ENCODE measurements around the gene ATP2B1. TPM values are rescaled to one million over a fixed set of nuclear protein-coding genes. Genes with fewer than 3 reads are reported as not detected.

The ATP2B1 gene
- total and polyA plus RNA-seq, 2 donors (not counting 1 experiment from before 2014, with no cell fraction given), result 26.1 to 238 TPM

DNA sequence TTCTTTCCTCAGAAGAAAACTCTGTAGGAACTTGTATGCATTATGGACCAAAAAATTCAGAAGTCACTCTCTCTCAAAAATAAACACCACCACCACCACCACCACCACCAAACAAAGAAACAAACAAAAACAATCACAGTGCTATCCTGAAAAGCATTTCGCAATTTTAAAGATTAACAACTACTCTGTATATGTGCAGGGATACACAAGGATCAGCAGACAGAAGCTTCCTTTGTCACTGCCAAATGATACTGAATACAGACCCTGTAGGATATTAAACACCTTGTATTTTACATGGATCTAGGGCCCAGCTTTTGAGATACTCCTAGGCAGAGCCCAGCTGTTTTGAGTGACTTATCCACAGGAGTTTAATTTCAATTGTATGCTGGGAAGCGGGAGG, 31.7 kb downstream of the ATP2B1 start:
- no CpG with 5 or more reads among the region's 2 CpGs for WGBS (ENCODE audit: insufficient coverage)
- Mint-ChIP-seq H3K27ac (no peak overlapping the region), H3K4me3 (no peak overlapping the region), H3K4me1 (peaks cover 76% of the 10 kb centered on the region), H3K9me3 (ENCODE audit: insufficient read depth) (peaks cover 14% of the 10 kb centered on the region), H3K27me3 (no peaks in the 10 kb centered on the region)
- intact Hi-C loops (cut with micrococcal nuclease), result no loop called here
- Histone ChIP-seq H3K4me2 (replicated peaks; ENCODE audit: low read depth, low read length, poor library complexity, severe bottlenecking) (no peak overlapping the region), H3K4me3 (ENCODE audit: control extremely low read depth in 1 of 5, extremely low read depth in 1 of 5, insufficient read depth in 1 of 5, low read depth in 2 of 5, low read length in 4 of 5) (no peak overlapping the region), H3K27ac (ENCODE audit: low read length in 2 of 2) (peak overlapping the region in 1 of 2 donors; percentile 20), H4K20me1 (ENCODE audit: control insufficient read depth, insufficient read depth, low read length, poor library complexity, severe bottlenecking) (peaks cover 77% of the 10 kb centered on the region), H3K4me1 (ENCODE audit: control insufficient read depth in 2 of 2, insufficient read depth in 2 of 2, low read length in 2 of 2) (peaks cover 33 to 62% of the 10 kb centered on the region in 2 donors), H3K9me3 (ENCODE audit: control extremely low read depth in 1 of 3, control insufficient read depth in 2 of 3, insufficient read depth in 1 of 3, low read length in 2 of 3) (peaks cover 1 to 17% (median 4%) of the 10 kb centered on the region in 3 donors), H2AFZ (ENCODE audit: insufficient read depth, low read depth, low read length, poor library complexity, severe bottlenecking) (no peak overlapping the region), H3K36me3 (replicated peaks in 1 of 2; ENCODE audit: control extremely low read depth in 1 of 2, control insufficient read depth in 1 of 2, extremely low read depth in 1 of 2, insufficient read depth in 2 of 2, low read length in 1 of 2) (no peaks in the 10 kb centered on the region), H3K79me2 (ENCODE audit: control insufficient read depth, insufficient read depth, low read length) (peaks cover 100% of the 10 kb centered on the region), H3K27me3 (replicated peaks in 1 of 4; ENCODE audit: control extremely low read depth in 1 of 4, control insufficient read depth in 3 of 4, insufficient read depth in 4 of 4, low read length in 3 of 4) (no peaks in the 10 kb centered on the region), H3K9ac (ENCODE audit: low read length) (no peak overlapping the region)
- ChIA-PET POLR2A (interaction anchor here (1.1 kb wide), 1 partner anchor 8 kb away, joined by 3 read pairs; no protein-coding TSS in a partner anchor), CTCF (interaction anchor here (0.9 to 1.0 kb wide), 2 partner anchors 31 to 336 kb away, joined by 3 read pairs; partner anchors contain the start of gene ATP2B1)
- TF ChIP-seq, protein P1, sequence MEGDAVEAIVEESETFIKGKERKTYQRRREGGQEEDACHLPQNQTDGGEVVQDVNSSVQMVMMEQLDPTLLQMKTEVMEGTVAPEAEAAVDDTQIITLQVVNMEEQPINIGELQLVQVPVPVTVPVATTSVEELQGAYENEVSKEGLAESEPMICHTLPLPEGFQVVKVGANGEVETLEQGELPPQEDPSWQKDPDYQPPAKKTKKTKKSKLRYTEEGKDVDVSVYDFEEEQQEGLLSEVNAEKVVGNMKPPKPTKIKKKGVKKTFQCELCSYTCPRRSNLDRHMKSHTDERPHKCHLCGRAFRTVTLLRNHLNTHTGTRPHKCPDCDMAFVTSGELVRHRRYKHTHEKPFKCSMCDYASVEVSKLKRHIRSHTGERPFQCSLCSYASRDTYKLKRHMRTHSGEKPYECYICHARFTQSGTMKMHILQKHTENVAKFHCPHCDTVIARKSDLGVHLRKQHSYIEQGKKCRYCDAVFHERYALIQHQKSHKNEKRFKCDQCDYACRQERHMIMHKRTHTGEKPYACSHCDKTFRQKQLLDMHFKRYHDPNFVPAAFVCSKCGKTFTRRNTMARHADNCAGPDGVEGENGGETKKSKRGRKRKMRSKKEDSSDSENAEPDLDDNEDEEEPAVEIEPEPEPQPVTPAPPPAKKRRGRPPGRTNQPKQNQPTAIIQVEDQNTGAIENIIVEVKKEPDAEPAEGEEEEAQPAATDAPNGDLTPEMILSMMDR (IDR thresholded peaks at IDR 0.05), result no peak
- no peak for TF ChIP-seq EZH2 (IDR thresholded peaks at IDR 0.05; ENCODE audit: borderline replicate concordance, insufficient read depth, low read depth, low read length, poor library complexity, severe bottlenecking)
- no peak for DNase-seq
- ATAC-seq (ENCODE audit: low read depth), result no peak

GRCh38 chr12:89674326-89674942, 34.2 kb downstream of the ATP2B1 start:
- H3K9ac ChIP-seq (ENCODE audit: low read length), result no peak overlapping the region
- DNase-seq (no peak), ATAC-seq (ENCODE audit: low read depth) (no peak)
- intact Hi-C loops (cut with micrococcal nuclease), result no loop called here
- no peak overlapping the region for H3K4me3 ChIP-seq (ENCODE audit: control extremely low read depth in 1 of 5, extremely low read depth in 1 of 5, insufficient read depth in 1 of 5, low read depth in 2 of 5, low read length in 4 of 5)
- POLR2A ChIA-PET, result interaction anchor here (0.8 kb wide), 1 partner anchor 16 kb away, joined by 3 read pairs; no protein-coding TSS in a partner anchor
- H3K27me3 ChIP-seq (replicated peaks in 1 of 4; ENCODE audit: control extremely low read depth in 1 of 4, control insufficient read depth in 3 of 4, insufficient read depth in 4 of 4, low read length in 3 of 4), result no peaks in the 10 kb centered on the region
- peaks cover 0 to 3% of the 10 kb centered on the region in 2 experiments for H3K36me3 ChIP-seq (replicated peaks in 1 of 2; ENCODE audit: control extremely low read depth in 1 of 2, control insufficient read depth in 1 of 2, extremely low read depth in 1 of 2, insufficient read depth in 2 of 2, low read length in 1 of 2)
- Mint-ChIP-seq H3K9me3 (ENCODE audit: insufficient read depth) (peaks cover under 1% of the 10 kb centered on the region), H3K4me3 (no peak overlapping the region), H3K27me3 (no peaks in the 10 kb centered on the region), H3K4me1 (peaks cover 83% of the 10 kb centered on the region), H3K27ac (no peak overlapping the region)
- H2AFZ ChIP-seq (ENCODE audit: insufficient read depth, low read depth, low read length, poor library complexity, severe bottlenecking), result no peak overlapping the region
- H3K79me2 ChIP-seq (ENCODE audit: control insufficient read depth, insufficient read depth, low read length), result peaks cover 100% of the 10 kb centered on the region
- H3K27ac ChIP-seq (ENCODE audit: low read length in 2 of 2), result no peak overlapping the region
- WGBS (ENCODE audit: insufficient coverage), result 40% methylated on average over 1 of the region's 2 CpGs
- CTCF ChIA-PET, result interaction anchor here (1.1 kb wide), 1 partner anchor 10 kb away, joined by 3 read pairs; no protein-coding TSS in a partner anchor
- peaks cover 31 to 71% of the 10 kb centered on the region in 2 donors for H3K4me1 ChIP-seq (ENCODE audit: control insufficient read depth in 2 of 2, insufficient read depth in 2 of 2, low read length in 2 of 2)
- peaks cover 0 to 2% (median 0%) of the 10 kb centered on the region in 3 donors for H3K9me3 ChIP-seq (ENCODE audit: control extremely low read depth in 1 of 3, control insufficient read depth in 2 of 3, insufficient read depth in 1 of 3, low read length in 2 of 3)
- TF ChIP-seq EZH2 (IDR thresholded peaks at IDR 0.05; ENCODE audit: borderline replicate concordance, insufficient read depth, low read depth, low read length, poor library complexity, severe bottlenecking), result no peak
- TF ChIP-seq, protein P1 (IDR thresholded peaks at IDR 0.05), result no peak
- peaks cover 77% of the 10 kb centered on the region for H4K20me1 ChIP-seq (ENCODE audit: control insufficient read depth, insufficient read depth, low read length, poor library complexity, severe bottlenecking)
- H3K4me2 ChIP-seq (replicated peaks; ENCODE audit: low read depth, low read length, poor library complexity, severe bottlenecking), result peak overlapping the region; percentile 2
